ENCODE data around the gene ANKRD49.

The ANKRD49 gene

GRCh38 chr11:94543695-94544645, 50.2 kb downstream of the ANKRD49 start, which contains the start of gene FUT4:
Gene FUT4, plus strand, starts transcription at chr11:94543921. Its CDS starts 213 bp downstream, at chr11:94544134.
- no peak for TF ChIP-seq CTCF (IDR thresholded peaks at IDR 0.05; ENCODE audit: borderline replicate concordance, insufficient read depth, low read depth, low read length)
- peak within 1 kb of the TSS; percentile 84 for H3K4me3 ChIP-seq (ENCODE audit: low read depth, low read length)

- H3K4me3 ChIP-seq (ENCODE audit: low read depth, low read length) = peak overlapping the region; percentile 84
- no peak for TF ChIP-seq CTCF (IDR thresholded peaks at IDR 0.05; ENCODE audit: borderline replicate concordance, insufficient read depth, low read depth, low read length)
These were observed 51.0 kb downstream of the ANKRD49 start for GRCh38 chr11:94544646-94545263.

GRCh38 chr11:94545264-94546161, 51.7 kb downstream of the ANKRD49 start:
- H3K4me3 ChIP-seq (ENCODE audit: low read depth, low read length) = no peak overlapping the region
- TF ChIP-seq CTCF (IDR thresholded peaks at IDR 0.05; ENCODE audit: borderline replicate concordance, insufficient read depth, low read depth, low read length) = no peak

GRCh38 chr11:94546162-94546470, 52.3 kb downstream of the ANKRD49 start:
- H3K4me3 ChIP-seq (ENCODE audit: low read depth, low read length) = no peak overlapping the region
- no peak for TF ChIP-seq CTCF (IDR thresholded peaks at IDR 0.05; ENCODE audit: borderline replicate concordance, insufficient read depth, low read depth, low read length)

GRCh38 chr11:94546886-94547285, 53.1 kb downstream of the ANKRD49 start:
- TF ChIP-seq CTCF (IDR thresholded peaks at IDR 0.05; ENCODE audit: borderline replicate concordance, insufficient read depth, low read depth, low read length) = no peak
- H3K4me3 ChIP-seq (ENCODE audit: low read depth, low read length) = no peak overlapping the region

- H3K4me3 ChIP-seq (ENCODE audit: low read depth, low read length) = no peak overlapping the region
- no peak for TF ChIP-seq CTCF (IDR thresholded peaks at IDR 0.05; ENCODE audit: borderline replicate concordance, insufficient read depth, low read depth, low read length)
These were observed 55.4 kb downstream of the ANKRD49 start for GRCh38 chr11:94549146-94549545.
